GM21367 (cell line): ENCODE results near the gene RASGRF2.
"Not testable (repeated sequence)": the region's sequence is repeated elsewhere in the genome, so short reads cannot be mapped to it uniquely, and the experiment has no call there.

Source experiments
- ATAC-seq: cut with Tn5 transposase; IDR thresholded peaks from one replicate; pipeline ENCODE4 v1.9.1; 2021; ENCODE audit not compliant: unreplicated experiment

RASGRF2 gene

DNA sequence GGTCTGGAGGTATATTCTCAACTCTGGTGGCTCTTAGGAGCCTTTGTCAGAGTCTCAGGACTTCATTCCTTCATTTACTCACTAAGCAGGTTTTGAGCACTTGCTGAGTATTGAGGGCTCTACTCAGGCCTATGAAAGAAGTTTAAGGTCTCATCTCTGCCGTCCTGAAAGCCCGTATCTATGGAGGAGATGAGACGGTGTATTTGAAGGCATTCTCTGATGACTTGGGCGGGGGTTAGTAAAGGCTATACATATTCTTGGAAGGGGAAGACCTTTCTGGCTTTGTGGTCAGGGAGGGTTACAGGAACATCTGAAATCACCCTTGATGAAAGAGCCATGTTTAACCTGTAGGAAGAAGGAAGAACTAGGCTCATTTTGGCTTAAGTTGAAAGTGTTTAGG, 21.9 kb downstream of the RASGRF2 start:
- ATAC-seq: no peak

DNA sequence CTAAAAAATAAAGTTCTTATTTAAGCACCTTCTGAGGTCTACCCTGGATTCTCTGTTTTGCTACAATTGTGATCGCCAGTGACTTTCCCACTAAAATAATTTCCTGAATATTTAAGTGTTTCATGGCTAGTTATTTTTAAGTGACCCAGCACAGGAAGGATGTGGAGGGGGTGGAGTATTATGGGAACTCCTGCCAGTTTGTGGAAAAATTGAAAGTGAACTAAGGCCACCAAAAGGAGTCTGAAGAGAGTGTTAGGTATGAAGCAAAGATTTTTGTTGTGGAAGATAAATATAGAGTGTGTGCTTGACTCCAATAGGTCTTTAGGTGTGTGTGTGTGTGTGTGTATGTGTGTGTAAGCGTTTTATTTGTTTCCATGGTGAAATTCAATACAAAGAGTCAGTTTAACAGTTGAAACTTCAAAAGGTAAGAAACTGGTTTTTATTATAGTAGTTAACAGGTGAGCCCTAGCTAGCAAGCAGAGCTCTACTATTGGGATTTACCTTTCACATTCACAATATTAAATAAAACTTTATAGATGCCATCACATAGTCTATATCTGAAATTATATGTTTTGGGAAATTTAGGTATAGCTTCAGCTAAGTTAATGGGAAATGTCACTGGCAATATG, 25.6 kb downstream of the RASGRF2 start:
- ATAC-seq: no peak

DNA sequence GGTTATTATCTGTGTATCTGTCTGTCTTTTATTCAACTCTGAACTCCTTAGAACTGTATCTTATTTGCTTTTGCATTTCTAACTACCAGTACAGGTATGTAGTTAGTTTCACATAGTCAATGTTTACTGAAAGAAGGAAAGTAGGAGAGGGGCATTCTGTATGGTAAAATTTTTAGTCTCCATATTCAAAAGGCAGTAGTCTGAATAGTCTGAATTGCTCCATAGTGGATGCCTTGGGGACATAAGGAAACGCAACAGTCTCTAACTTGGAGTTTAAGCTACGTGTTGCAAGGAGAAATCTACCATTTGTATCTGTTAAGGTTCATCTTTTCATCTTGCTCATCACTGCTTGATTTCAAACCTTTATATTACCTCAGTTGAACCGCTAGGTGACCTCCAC, 26.2 kb downstream of the RASGRF2 start:
- ATAC-seq: no peak

DNA sequence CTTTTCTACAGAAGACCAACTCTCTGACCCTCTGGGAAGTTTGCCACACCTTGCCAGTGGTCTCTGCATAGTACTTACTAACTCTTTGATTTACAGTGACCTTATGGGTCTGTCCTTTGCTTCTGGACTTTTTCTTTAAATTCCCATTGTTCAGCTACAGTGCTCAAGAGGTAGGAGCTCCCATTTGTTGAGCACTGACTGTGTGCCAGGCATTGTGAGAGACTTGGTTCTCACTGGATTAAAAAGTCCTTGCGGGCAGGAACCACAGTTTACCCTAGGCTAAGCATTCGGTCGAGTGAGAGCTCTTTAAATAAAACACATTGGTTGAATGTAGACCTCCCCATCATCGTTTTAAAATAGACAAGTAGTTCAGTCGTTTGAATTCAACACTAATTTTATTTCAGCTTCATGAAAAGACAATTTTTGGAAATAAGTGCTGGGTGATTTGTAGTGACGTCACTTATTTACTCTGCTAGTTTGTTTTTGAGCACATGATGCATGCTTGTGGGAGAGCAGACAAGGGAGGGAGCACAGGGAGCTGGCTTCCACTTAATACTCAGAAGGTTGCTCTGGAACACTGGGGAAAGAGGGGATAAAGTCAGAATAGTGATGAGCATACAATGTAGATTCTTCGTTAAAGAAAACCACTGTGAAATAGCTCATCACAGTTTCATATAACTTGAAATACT, 27.1 kb downstream of the RASGRF2 start:
- no peak for ATAC-seq

DNA sequence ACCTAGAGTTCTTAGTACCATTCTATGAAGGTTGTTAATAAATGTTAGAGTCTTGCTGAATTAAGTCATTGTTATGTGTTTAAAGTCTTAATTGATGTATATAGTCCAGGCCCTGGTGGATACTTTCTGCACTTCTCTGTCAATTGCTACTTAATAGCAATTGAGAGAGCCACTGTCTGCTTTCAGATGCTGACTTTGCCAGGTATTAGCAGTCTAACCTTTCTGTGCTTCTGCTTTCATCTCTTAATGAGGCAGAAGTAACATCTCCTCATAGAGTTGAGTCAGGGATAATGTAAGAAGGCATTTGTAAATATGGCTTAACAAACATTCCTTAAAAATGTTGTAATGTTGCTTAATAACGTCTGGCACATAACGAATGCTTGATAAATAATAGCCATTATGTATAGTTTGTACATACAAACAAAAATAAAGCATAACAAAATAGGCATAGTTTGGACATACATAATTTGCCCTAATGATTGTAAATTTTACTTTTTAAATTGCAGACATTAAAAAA, 28.3 kb downstream of the RASGRF2 start:
- no peak for ATAC-seq

DNA sequence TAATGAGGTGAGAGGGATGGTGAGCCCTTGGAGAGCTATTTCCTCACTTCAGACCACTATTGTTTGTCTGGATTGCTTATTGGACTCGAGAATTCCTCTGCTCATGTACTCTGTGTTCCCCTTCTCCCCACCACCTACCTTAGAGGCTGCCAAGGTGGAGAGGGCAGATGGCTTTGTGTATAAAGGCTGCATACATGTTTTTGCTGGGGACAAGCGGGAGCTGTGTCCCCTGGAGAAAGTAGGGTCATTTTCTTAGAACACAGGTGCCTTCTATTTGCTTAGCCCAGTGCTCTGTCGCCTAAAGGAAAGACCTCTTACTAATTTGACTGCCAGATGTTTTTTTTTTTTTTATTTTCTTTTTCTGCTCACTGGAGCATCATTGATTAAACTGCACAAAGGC, 29.7 kb downstream of the RASGRF2 start:
- no peak for ATAC-seq

DNA sequence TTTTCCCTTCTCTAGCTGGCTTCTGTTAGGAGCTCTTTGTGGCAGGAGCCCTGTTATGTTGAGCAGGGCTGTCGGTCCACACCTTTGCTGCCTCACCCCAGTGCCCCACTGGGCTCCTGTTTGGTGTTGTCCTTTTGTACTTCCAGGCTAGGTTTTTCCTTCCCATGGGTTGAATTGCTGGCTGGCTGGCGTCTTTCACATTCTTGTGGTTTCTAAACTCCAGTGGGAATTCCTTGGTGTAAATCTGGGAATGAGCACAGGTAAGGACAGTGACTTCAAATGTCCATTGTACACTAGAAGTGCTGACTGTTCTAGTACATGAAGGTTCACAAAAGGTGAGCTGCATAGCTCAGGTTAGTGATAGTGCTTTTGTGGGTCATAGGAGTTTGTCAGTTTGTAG, 30.4 kb downstream of the RASGRF2 start:
- no peak for ATAC-seq

DNA sequence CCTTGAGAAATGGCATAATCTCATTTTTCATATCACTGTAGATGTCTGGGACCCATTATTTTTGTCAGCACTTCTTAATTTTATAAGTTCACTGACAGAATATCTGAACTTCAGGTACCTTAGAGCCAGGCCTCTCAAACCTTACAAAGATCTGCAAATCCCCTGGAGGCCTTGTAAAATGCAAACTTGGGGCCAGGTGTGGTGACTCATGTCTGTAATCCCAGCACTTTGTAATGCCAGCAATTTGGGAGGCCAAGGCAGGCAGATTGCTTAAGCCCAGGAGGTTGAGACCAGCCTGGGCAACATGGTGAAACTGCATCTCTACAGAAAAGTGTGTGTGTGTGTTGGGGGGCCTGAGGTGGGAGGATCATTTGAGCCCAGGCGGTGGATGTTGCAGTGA, 30.8 kb downstream of the RASGRF2 start:
- no peak for ATAC-seq

DNA sequence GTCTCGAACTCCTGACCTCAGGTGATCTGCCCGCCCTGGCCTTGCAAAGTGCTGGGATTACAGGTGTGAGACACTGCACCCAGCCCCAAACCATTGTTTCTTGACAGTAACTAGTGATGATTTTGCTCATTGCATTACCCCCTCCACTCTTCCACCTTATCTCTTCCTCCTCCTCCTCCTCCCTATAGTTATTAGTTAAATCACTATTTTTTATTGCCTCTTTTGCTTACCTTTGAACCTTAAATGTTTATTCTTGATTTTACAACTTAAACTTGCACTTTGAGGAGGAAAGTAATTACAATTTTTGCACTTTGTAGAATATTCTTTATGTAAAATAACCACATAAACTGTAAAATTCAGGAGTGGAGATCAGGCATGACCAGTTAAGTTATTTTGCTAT, 35.7 kb downstream of the RASGRF2 start:
- ATAC-seq: no peak

DNA sequence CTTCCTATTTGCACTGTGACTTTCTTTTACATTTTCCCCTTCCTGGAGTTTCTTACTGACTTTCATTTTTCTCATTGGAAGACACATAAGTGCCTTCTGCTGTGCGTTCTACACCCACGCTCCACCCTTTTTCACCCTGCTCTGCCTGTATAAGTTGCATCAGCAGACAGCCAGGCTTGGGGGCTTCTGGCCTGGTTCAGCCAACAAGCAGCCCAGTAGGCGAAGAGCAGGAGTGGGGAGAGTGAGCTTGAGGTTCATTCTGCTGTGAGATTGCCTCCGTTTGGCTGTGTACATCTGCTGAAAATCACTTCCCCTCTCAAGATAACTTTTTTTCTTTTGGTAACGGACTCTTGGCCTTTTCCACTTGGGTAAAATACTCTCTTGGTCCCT, 38.4 kb downstream of the RASGRF2 start:
- ATAC-seq: no peak

DNA sequence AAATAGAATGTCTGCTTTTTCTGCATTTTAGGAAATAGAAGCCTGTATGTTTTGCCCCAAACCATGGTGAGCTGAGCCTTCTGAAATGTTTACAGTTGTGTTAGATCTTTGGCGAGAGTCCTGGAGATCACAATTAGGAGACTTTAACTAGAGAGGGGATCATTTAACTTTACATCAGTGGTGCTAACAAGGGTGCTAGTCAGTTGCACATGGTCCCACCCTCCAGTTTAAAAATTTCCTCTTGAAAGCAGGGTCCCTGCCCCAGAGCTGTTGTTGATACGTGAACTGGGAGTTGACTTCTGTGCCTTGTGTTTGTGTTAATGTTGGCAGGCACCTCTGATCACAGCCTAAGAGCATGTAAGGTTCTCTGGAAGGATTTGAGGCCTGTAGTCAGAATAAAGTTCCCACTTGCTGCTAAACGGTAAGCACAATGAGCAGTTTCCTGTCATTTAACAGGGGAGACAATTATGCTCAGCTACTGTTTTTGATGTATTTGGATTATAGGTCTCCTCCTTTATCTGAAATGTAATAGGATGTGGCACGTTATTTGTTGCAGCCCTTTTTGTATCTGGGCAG, 43.7 kb downstream of the RASGRF2 start:
- ATAC-seq: no peak

DNA sequence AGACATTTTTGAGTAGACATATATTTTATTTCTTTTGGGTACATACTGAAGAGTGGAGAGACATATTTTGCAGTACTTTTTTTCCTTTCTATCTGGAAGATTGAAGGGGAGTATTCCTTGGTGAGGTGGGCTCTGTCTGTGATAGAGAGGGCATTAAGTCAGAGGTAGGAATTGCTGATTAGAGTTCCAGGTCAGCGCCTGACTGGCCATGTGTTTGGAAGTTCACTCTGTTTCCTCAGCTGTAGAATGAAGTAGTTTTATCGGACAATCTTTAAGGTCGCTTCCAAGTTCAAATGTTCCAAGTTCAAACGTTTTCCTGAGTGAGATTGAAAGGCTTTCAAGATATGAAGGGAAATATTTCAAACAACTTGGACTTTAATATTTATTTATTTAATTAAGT, 45.5 kb downstream of the RASGRF2 start:
- ATAC-seq: no peak

DNA sequence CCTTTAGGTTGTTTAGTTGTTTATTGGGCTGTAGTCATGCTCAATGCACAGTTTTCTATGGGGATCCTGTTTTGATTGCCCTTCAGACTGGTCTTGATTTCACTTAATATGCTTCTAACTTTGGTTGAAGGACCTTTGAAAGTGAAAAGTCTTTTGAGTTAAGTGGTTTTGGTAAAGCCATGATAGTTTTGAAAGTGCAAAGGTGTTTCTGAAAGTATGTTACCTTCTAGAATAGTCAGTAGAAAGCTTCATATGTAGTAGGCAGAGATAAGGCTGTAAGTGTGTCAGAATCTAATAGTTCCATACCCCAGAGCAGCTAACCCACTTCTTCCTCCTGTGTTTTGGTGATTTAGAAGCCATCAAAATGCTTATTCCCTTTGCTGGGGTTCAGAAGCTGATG, 46.1 kb downstream of the RASGRF2 start:
- no peak for ATAC-seq

DNA sequence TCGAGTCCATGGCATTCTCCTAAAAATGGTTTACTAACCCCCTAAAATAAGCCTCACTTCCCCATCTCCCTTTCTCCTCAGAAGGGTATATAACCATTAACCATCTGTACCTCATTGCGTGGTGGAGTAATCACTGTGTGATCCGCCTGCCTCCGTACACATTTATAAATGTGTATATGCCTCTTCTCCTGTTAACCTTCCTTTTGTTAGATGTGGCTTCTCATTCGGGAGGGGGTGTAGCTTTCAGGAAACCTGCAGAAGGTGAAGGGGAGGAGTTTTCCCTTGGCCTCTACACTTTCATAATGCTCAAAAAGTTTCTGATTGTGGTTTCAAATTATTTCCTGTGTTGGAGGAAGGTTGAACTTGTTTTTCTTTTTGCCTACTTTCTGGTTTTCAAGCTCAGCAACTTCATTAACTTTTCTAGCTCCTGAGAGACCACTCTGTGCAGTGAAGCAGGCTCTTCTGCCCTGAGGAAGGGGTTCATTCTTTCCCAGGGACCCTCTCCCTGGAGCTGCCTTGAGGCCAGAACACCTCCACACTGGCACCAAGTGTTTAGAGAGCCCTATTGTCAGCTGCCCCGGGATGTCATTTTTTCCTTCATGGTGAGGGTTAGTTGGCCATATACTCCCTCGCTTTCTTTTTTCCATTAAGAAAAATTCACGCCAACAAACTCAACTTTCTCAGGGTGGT, 46.9 kb downstream of the RASGRF2 start:
- ATAC-seq: no peak

DNA sequence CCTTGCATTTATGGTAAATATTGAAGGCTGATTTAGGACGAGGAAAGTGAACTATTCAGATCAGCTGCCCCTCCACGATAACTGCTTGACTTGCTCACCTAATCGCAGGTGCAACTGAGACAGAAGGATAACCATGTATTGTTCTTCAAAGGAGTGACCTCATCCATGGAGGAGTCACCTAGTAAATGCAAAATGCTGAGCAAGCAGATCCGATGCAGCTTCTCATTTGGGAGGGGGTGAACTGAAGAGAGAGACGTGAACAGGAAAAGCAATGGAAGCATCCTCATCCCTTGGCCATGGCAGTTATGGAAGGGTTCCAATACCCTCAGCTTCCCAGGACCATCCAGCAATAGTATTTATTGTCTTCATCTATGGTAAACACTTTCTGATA, 47.5 kb downstream of the RASGRF2 start:
- no peak for ATAC-seq

DNA sequence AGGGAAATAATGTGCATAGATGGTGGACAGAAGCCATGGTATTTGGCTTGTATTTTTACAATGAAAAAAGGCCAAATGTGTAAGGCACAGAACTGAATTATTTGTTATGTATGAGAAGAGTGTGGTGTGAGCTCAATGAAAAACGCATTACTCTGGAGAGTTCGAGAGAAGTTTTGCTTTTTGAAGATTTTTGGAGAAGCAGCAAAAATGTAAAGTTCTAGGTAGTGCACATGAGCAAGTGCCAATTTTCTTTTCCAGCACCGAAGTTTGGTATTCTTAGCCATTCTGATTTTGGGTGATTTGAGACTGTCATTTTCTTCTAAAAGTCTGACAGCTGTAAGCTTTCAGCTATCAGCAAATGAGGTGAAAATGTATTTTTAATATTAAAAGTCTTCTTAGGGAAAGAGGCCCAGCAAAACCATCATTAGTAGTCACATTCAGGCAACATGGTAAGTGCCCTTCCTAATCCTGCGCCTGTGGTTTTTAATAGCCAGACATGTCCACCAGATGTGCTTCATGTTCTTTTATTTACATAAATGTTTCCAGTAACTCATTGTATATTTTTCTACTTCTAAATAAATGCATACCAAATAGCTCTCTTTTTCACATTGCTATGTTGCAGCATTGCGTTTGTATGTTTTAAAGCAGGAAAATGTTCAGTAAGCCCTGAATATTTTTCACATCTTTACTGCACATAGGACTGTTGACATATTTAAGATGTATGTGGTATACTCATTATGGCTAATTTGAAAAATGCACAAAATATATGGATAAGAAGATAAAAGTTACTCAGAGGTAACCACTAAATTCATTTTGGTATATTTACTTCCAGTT, 50.4 kb downstream of the RASGRF2 start:
- ATAC-seq: no peak

DNA sequence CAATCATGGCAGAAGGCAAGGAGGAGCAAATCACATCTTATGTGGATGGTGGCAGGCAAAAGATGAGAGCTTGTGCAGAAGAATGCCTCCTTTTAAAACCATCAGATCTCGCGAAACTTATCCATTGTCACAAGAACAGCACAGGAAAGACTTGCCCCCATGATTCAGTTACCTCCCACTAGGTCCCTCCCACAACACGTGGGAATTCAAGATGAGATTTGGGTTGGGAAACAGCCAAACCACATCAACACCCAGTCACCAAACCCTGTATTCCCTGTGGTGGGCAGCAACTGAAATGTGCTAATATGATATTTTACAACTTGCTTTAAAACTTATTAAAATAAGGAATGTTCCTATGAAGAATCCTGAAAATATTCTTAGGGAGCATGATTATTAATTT, 54.2 kb downstream of the RASGRF2 start:
- ATAC-seq: no peak

DNA sequence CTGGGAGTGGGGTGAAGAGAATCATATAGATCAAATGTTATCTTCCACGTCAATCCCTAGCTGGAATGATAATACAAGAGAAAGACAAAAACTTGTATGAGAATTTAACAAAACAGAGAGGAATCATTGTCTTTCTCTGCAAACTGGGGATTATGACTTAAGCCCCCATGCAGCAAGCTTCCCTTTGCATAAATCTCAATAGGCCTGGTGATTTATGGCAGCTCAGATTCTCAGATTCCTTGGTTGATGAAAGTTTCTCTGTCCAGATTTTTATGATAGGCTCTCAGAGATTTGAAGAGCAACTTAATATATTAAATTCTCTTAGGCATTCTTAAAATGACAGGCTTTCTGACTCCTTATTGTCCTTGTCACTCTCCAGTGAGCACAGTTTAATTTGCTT, 56.0 kb downstream of the RASGRF2 start:
- ATAC-seq: no peak

DNA sequence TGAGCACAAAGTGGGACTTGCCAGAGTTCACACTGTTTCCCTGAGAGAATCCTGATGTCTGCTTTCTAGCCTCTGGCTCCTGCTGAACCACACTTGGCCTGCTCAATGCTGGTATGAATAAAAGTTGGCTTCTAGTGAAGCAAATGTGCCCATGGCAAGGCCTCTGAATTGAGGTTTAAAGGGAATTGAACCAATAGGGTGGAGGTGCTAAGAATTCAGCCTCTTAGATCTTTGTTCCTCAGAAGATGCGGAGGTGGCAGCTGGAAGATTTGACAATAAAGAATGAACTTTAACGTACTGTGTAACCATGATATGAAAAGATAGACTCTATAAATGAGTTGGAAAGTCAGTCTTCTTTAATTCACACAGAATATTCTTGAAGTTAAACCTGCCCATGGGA, 57.2 kb downstream of the RASGRF2 start:
- ATAC-seq: no peak

DNA sequence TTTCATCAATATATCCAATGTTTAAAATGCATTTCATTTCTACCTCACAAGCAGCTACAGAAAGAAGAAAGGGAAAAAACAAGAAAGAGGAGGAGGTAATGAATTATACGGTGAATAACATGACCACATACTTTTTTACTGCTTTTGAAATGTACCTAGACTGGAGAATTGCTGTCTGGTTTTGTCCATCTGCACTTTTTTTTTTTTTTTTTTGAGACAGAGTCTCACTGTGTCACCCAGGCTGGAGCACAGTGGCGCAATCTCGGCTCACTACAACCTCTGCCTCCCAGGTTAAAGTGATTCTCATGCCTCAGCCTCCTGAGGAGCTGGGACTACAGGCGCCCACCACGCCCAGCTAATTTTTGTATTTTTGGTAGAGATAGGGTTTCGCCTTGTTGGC, 58.4 kb downstream of the RASGRF2 start:
- ATAC-seq: not testable (repeated sequence)

DNA sequence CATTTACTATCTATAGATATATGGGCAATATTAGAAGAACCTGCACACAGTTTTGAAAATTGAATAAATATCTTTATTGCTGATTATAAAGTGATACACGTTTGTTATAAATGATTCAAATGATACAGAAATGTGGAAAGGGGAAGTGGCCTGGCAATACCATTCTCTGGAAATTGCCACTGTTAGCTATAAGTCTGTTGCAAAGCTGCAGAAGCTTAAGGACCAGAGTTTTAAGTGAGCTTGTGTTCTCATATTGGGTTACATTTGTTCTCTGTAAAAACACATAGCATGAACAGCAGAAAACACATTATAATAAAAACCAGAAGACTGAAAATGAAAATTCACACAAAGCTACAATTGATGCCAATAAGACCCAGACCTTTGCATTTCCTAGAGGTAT, 59.6 kb downstream of the RASGRF2 start:
- ATAC-seq: no peak
